Mesodermal cell (in vitro differentiated cells): Measurements from ENCODE around the gene PLEKHA1.

Experiments
- H3K27ac ChIP-seq: 2 replicates; pipeline ENCODE4 v1.7.0; 2013; ENCODE audit warnings: mild to moderate bottlenecking, low read depth, low read length, moderate library complexity; ENCODE audit not compliant: severe bottlenecking
- H3K36me3 ChIP-seq: 2 replicates; pipeline ENCODE4 v1.7.1; 2013; ENCODE audit warnings: mild to moderate bottlenecking, low read length, moderate library complexity; ENCODE audit not compliant: control insufficient read depth, insufficient read depth
- H3K4me1 ChIP-seq: one replicate; pipeline ENCODE4 v1.7.1; 2013; ENCODE audit warnings: mild to moderate bottlenecking, low read length; ENCODE audit not compliant: insufficient read depth, control insufficient read depth, poor library complexity, severe bottlenecking
- H3K4me3 ChIP-seq: 2 replicates; pipeline ENCODE4 v1.7.0; 2013; ENCODE audit warnings: low read length, control low read depth, mild to moderate bottlenecking; ENCODE audit not compliant: insufficient read depth, poor library complexity, severe bottlenecking; ENCODE audit errors: extremely low read depth
- H3K9me3 ChIP-seq: 2 replicates; pipeline ENCODE4 v1.7.1; 2013; ENCODE audit warnings: mild to moderate bottlenecking, low read length, moderate library complexity; ENCODE audit not compliant: control insufficient read depth
- WGBS, 2 experiments: methylation state at CpG; one replicate each; pipeline ENCODE4 v1.1.5; 2013; ENCODE audit warnings: missing lambda C conversion rate in 2 of 2; ENCODE audit not compliant: insufficient coverage in 2 of 2; 5-methylcytosine and 5-hydroxymethylcytosine counted together

Gene PLEKHA1

DNA sequence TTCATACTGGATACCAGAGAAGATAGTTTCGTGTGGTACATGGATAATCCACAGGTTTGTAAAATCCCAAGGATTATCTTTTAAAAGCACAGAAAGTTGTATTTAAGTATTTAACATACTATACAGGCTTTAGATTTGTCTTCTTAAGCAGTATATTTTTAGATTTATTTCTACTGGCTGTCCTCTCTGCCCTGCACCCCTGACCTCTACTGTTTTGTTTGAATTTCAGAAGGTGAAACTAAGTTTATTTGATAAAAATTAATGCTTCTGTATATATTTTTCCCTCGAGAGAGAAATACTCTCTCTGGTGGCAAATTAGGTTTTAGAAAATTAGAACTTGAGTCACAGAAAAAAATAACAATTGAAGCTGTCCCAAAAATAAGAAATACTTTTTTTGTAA, 18.8 kb downstream of the PLEKHA1 start:
- H3K4me1 ChIP-seq: no peaks in the 10 kb centered on the region
- no peak overlapping the region for H3K27ac ChIP-seq
- H3K4me3 ChIP-seq: no peak overlapping the region
- WGBS, 2 experiments: no CpG with 5 or more reads among the region's 2 CpGs
- peaks cover 13% of the 10 kb centered on the region for H3K36me3 ChIP-seq
- H3K9me3 ChIP-seq: no peaks in the 10 kb centered on the region

DNA sequence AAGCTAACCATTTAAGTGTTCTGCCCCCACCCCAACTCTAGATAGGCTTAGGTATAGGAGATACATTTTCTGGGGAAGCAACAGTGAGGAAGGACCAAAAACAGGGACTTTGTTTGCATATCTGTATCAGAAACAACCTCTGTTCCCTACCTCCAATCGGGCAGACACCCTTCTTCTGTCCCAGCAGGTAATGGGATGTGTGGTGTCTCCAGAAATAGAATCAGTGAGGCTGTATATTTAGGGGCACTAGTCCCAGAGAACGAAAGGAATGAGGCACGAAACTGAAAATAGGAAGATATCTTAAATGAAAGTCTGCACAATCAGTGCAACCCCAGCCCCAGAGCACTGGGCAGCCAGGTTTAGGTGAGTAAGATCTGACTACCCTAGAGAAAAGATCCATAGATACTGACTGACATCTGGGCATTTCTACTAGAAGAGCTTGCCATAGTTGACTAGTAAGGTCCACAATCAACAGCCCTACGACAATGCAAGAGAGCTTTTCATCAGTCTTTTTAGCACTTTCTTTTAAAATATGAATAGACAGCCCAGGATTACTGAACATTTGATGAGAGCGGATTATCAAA, 28.1 kb downstream of the PLEKHA1 start:
- Histone ChIP-seq H3K9me3 (no peaks in the 10 kb centered on the region), H3K36me3 (peaks cover 13% of the 10 kb centered on the region), H3K27ac (no peak overlapping the region), H3K4me3 (no peak overlapping the region), H3K4me1 (no peaks in the 10 kb centered on the region)
- 73 to 94% methylated on average over 2 of the region's 5 CpGs for whole genome bisulfite sequencing, 2 experiments

DNA sequence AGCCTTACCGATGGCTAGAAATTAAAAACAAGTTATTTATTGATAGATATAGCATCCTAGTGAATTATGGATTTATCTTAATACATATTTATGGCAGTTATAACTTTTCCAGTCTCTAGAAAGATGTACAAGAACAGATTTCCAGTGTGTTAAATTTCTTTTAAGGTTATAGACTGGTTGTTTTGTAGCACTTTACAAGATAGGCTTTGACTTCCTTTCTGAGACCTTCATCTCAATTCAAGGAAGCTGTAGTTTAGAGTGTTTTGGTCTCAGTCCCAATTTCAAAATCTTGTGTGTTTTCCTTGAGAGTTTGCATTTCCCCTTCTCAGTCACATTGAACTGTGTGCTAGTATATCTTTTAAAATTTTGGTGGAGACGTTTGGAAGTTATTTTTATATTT, 30.1 kb downstream of the PLEKHA1 start:
- Histone ChIP-seq H3K36me3 (peaks cover 13% of the 10 kb centered on the region), H3K4me3 (no peak overlapping the region), H3K9me3 (no peaks in the 10 kb centered on the region), H3K27ac (no peak overlapping the region), H3K4me1 (no peaks in the 10 kb centered on the region)
- no CpG with 5 or more reads among the region's 2 CpGs for WGBS, 2 experiments

DNA sequence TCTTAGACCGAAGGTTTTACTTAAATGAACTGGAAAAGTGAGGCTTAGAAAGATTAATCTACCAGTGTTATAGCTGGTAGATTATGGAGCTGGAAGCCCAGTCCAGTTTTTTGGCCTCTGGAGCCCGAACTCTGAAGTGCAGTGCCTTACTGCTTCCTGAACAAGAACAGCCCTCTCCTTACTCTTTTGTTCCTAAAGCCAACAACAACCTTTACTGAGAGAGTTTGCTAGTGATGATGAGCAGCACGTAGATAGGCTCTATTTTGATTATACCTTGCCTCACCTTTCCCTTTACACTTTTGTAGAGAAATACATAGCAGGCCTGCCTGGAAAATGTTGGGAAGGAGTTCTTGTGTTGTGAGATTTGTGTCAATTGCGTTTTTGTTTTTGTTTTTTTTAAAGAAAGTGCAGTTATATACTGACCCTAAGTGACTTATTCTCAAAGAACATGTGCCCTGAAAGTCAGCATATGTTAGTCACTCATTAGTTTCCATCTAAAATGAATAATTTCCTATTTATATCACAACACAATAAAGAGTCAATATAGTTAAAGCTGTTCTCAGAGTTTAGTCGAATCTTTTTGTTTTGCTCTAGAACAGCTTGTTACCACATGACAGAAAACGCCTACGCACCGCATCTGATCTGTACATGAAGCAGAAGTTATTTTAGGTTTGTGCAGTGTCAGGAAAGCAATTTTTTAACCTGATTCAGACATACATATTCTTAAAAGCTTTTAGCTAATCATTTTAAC, 33.0 kb downstream of the PLEKHA1 start:
- no peaks in the 10 kb centered on the region for H3K9me3 ChIP-seq
- no peak overlapping the region for H3K27ac ChIP-seq
- no peaks in the 10 kb centered on the region for H3K4me1 ChIP-seq
- WGBS, 2 experiments: 90% methylated on average over 2 of the region's 8 CpGs; no CpG with 5 or more reads in 1 of the 2 experiments
- H3K36me3 ChIP-seq: peaks cover 9% of the 10 kb centered on the region
- no peak overlapping the region for H3K4me3 ChIP-seq

DNA sequence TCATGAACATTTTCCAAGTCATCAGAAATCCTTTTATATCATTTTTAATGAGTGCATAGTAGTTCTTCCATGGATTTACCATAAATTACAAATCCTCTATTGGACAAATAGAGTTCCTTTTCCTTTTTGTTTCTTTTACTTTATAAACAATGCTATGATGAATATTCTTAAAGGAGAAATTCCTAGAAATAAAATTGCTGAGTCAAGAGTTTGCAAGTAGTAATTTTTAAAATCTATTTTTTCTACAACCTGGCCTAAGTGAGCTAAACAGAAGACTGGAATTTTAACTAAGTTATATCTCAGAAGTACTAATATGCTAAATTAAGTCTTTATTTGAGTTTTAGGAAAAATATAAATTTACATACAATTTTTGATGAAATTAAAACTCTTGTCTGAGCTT, 38.8 kb downstream of the PLEKHA1 start:
- Histone ChIP-seq H3K4me3 (no peak overlapping the region), H3K9me3 (no peaks in the 10 kb centered on the region), H3K36me3 (peaks cover 24% of the 10 kb centered on the region), H3K4me1 (no peaks in the 10 kb centered on the region), H3K27ac (no peak overlapping the region)

DNA sequence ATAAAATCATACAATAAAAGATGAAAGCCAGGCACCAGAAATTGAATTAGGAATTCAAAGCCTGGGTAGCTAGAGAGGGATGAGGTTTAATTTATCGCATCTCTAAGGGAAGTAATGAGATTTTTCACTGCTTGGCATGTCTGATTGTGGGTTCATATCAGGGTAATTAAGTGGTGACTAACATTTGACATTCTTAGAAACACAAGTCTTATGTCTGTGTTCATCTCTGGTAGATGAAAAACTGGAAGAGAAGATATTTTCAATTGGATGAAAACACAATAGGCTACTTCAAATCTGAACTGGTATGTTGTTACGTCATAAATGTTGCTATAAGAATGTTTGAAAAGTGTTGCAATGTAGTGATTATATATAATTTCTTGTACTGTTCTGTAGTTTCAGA, 43.2 kb downstream of the PLEKHA1 start:
- Histone ChIP-seq H3K27ac (no peak overlapping the region), H3K4me1 (no peaks in the 10 kb centered on the region), H3K9me3 (no peaks in the 10 kb centered on the region), H3K36me3 (peaks cover 32% of the 10 kb centered on the region), H3K4me3 (no peak overlapping the region)
- 88 to 100% methylated on average over 2 of the region's 2 CpGs for WGBS, 2 experiments

DNA sequence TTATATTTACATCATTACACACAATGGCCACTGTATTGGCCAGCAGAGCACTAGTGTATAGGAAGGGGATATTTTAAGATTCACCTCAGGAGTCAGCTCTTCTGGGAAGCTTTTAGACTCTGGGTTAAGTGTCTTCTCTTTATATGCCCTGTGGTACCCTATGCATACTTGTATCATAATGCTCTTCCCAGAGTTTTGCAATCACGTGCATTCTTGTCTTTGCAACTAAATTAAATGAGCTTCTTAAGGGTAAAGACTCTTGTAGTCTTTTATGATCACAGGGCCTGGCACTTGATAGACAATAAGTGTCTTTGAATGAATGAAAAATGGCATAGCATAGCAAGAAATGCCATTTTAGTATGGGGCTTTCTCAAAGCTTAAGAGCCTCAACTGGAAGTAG, 44.5 kb downstream of the PLEKHA1 start:
- no peak overlapping the region for H3K27ac ChIP-seq
- H3K4me1 ChIP-seq: no peaks in the 10 kb centered on the region
- WGBS, 2 experiments: no CpG with 5 or more reads among the region's 1 CpG
- no peak overlapping the region for H3K4me3 ChIP-seq
- peaks cover 33% of the 10 kb centered on the region for H3K36me3 ChIP-seq
- H3K9me3 ChIP-seq: no peaks in the 10 kb centered on the region

DNA sequence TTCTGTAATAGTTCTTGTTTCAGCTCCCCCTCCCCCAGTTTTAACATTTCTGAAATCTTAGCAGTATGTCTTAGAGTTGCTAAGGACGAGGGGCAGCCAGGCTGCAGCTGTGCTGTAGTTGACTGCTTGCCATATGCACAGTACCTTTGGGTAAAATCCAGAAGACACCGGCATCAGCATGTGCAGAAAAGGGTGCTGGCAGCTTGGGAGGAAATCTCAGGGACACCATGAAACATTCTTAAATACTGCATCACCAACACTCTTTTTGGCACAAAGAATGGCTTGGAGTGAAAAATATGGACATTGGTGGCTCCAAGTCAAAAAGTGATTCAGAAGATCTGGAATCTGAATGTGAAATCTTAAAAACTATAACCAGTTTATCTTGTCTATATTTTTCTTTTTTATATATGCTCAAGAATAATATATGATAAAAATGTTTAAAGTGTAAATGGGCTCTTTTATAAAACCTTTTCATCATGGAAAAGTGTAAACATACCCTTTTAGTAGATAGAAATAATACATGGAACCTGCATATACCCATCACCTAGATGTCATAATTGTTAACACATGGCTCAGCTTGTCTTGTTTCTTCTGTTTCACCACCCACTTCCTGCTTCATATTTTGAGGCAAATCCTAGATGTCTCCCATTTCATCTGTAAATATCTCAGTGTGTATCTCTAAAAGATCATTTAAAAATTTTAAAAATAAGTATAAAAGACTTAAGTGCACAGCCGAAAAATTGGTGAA, 45.5 kb downstream of the PLEKHA1 start:
- Histone ChIP-seq H3K9me3 (no peaks in the 10 kb centered on the region), H3K4me1 (no peaks in the 10 kb centered on the region), H3K27ac (no peak overlapping the region), H3K36me3 (peaks cover 29% of the 10 kb centered on the region), H3K4me3 (no peak overlapping the region)
- 86% methylated on average over 2 of the region's 3 CpGs; no CpG with 5 or more reads in 1 of the 2 experiments for WGBS, 2 experiments

DNA sequence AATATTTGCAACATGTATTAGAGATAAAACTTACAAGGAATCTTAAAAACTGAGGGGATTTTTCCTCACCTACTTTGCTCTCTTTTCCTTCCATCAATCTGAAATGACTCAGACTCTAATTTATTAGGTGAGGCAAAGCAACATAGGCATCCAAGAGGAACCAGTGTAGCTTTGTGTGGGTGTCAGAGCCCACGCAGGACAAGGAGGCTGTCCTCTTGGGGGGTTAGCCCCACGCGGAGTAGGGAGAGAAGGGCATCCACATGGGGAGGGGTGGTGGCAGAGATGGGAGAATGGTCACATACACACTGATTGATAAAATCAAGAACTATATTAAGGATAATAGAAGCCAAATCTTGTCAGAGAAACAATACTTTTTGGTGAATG, 46.1 kb downstream of the PLEKHA1 start:
- Histone ChIP-seq H3K4me1 (no peaks in the 10 kb centered on the region), H3K9me3 (no peaks in the 10 kb centered on the region), H3K27ac (no peak overlapping the region), H3K4me3 (no peak overlapping the region), H3K36me3 (peaks cover 31% of the 10 kb centered on the region)
- 100% methylated on average over 1 of the region's 3 CpGs for WGBS, 2 experiments

DNA sequence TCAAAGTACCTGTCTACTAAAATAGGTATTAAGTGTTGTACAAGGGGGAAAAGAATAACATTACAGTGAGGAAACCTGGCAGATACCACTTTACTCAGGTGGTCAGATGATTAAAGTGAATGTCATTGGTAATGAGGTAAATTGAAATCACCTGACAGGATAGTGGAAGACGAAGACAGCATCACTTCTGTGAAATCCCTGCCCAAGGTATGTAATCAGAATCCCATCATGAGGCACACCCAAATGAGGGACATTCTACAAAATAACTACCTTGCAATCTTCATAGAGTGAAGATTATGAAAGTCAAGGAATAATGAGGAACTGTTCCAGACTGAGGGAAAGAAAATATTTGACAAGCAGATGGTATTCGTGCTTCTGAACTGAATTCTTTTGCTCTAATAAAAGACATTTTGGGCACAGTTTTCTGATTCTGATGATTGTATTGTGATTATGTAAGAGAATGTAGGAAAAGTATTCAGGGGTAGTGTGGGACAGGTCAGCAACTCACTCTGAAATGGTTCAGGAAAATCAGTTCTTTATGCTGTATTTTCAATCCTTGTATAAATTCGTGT, 46.6 kb downstream of the PLEKHA1 start:
- Histone ChIP-seq H3K9me3 (no peaks in the 10 kb centered on the region), H3K4me3 (no peak overlapping the region), H3K36me3 (peaks cover 26% of the 10 kb centered on the region), H3K4me1 (no peaks in the 10 kb centered on the region), H3K27ac (no peak overlapping the region)
- 86 to 97% methylated on average over 1 to 3 of the region's 3 CpGs for WGBS, 2 experiments

DNA sequence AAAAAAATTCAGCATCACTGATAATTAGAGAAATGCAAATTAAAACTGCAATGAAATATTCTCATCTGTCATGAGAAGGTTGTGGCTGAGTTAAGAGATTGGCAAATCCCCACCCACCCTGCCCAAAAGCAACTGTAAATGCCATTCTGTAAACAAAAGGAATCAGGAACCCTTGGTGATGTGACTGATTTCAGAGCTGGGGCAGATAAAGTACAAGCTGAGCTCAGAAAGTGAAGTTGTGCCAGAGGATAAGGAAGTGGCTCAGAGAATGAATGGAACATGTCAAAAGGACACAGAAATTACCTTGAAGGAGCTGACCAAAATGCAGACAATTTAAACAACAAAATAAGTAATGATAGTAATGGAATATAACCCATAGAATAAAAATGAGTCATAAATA, 47.2 kb downstream of the PLEKHA1 start:
- peaks cover 20% of the 10 kb centered on the region for H3K36me3 ChIP-seq
- no peak overlapping the region for H3K27ac ChIP-seq
- H3K9me3 ChIP-seq: no peaks in the 10 kb centered on the region
- no peak overlapping the region for H3K4me3 ChIP-seq
- H3K4me1 ChIP-seq: no peaks in the 10 kb centered on the region
